Measurements from ENCODE around the gene EFCAB6.

DNA sequence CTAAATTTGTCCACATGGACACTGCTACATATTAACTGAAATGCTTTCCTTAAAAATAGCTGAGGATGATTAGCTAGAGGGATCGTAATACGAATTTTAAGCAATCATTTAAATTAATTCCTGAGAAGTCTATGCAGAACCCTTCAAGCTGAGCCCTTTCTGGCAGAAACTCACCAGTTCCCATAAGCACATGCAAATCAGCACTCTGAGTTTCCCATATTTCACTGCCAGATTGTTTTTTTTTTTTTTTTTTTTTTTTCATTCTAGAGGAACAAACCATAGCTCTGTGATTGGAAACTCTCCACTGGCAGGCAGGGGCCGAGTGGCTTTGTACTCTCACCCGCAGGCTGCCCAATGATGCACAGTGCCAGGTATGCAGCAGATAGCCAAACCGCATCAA is 145.6 kb downstream of the EFCAB6 start:
- TF ChIP-seq, protein P1, sequence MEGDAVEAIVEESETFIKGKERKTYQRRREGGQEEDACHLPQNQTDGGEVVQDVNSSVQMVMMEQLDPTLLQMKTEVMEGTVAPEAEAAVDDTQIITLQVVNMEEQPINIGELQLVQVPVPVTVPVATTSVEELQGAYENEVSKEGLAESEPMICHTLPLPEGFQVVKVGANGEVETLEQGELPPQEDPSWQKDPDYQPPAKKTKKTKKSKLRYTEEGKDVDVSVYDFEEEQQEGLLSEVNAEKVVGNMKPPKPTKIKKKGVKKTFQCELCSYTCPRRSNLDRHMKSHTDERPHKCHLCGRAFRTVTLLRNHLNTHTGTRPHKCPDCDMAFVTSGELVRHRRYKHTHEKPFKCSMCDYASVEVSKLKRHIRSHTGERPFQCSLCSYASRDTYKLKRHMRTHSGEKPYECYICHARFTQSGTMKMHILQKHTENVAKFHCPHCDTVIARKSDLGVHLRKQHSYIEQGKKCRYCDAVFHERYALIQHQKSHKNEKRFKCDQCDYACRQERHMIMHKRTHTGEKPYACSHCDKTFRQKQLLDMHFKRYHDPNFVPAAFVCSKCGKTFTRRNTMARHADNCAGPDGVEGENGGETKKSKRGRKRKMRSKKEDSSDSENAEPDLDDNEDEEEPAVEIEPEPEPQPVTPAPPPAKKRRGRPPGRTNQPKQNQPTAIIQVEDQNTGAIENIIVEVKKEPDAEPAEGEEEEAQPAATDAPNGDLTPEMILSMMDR (conservative IDR thresholded peaks at IDR 0.05; ENCODE audit: low read length) = no peak
- no peak for TF ChIP-seq EZH2phosphoT487 (IDR thresholded peaks at IDR 0.05; ENCODE audit: borderline replicate concordance)
